HG02571 (cell line): ENCODE measurements around the gene VAPA.
"Not testable (repeated sequence)": the region's sequence is repeated elsewhere in the genome, so short reads cannot be mapped to it uniquely, and the experiment has no call there.

Experiments
- ATAC-seq: cut with Tn5 transposase; IDR thresholded peaks from one replicate; pipeline ENCODE4 v1.9.1; 2021; ENCODE audit warnings: mild to moderate bottlenecking, moderate library complexity; ENCODE audit not compliant: unreplicated experiment

The VAPA gene

DNA sequence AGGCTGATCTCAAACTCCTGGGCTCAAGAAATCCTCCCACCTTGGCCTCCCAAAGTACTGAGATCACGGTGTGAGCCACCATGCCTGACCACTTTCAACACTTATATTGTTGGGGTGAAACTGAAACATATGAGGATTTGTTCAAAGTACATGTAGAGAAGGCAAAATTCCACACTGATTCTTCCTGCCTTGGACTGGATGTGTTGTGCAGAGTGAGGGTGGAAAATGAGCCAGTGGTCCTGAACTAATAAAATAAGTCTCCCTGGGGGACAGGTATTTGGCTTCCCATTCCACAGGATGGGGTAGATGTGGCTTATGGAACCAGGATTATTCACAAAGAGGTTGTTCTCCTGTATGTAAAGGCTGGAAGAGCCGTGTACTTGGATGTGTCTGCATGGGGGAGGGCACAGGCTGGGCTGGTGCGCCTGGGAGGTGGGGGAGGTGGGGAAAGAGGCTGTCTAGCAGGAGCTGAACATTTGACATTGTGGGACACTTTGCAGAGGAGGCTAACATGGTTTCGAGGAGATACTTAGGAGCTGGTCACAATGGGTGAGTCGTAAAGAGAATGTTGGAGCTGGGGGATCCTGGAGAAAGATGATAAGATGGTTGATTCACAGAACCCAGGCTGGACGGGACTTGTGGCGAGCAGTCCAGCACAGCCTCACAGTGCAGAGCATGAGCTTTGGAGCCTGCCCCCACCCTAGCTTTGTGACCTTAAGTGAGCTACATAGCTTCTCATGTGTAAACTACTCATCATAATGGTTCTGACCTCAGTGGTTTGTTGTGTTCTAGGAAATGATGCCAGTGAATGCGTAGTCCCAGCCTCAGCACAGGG lies 28.4 kb upstream of the VAPA start, which contains the start of gene TXNDC2:
TXNDC2 (plus strand) TSS at position 804 of the 835 bp plus-strand sequence. CDS start 708 bp downstream, outside the sequence.
- ATAC-seq: no peak

DNA sequence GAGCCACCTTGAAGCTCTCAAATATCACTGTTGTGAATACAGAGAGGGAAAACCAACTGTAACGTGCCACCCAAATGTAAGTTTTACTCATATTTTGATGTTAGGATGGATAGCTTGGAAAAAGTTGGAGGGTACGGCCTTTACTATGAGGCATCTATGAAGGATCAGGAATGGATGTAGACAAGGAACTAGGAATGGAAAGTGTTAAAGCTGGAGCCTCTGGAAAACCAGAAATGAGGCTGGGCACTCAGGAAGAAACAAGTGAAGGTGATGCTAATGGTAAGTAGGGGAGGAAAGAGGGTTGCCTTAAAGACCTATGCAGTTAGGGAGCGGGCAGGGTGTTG lies 27.8 kb upstream of the VAPA start:
- no peak for ATAC-seq

DNA sequence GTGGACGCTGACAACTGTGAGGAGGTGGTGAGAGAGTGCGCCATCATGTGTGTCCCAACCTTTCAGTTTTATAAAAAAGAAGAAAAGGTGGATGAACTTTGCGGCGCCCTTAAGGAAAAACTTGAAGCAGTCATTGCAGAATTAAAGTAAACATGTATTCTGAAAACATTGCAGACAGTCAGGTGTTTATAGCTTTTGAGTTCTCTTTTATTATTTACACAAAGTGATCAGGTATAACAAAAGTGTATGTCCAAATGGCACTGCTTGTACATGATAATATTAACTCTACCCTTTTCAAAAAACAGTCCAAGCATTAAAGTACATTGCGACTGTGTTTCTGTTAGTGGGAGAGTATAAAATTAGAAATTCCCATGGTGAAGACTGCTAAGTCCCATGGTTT lies 25.8 kb upstream of the VAPA start:
- ATAC-seq: no peak

- no peak for ATAC-seq
These were observed 23.6 kb upstream of the VAPA start for GRCh38 chr18:9890196-9890595.

GRCh38 chr18:9890957-9891356 lies 22.9 kb upstream of the VAPA start:
- ATAC-seq: no peak

DNA sequence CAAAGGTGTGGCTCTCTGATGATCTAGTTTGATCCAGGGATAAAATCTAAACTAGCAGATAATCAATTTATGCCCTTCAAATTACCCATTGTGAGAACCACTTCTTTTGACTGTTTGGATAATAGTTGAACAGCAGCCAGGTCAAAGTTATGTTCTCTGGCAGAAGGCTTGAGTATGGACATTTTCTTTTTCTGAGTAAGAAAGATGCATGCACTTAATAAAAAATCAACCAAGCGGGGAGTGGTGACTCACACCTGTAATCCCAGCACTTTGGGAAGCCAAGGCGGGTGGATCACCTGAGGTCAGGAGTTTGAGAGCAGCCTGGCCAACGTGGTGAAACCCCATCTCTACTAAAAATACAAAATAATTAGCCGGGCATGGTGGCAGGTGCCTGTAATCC lies 22.3 kb upstream of the VAPA start:
- ATAC-seq: not testable (repeated sequence)

GRCh38 chr18:9894454-9895068 lies 19.3 kb upstream of the VAPA start:
- no peak for ATAC-seq

- ATAC-seq: no peak
These were observed 16.7 kb upstream of the VAPA start for GRCh38 chr18:9897129-9897528.

- not testable (repeated sequence) for ATAC-seq
These were observed 16.0 kb upstream of the VAPA start for GRCh38 chr18:9897787-9898291.

DNA sequence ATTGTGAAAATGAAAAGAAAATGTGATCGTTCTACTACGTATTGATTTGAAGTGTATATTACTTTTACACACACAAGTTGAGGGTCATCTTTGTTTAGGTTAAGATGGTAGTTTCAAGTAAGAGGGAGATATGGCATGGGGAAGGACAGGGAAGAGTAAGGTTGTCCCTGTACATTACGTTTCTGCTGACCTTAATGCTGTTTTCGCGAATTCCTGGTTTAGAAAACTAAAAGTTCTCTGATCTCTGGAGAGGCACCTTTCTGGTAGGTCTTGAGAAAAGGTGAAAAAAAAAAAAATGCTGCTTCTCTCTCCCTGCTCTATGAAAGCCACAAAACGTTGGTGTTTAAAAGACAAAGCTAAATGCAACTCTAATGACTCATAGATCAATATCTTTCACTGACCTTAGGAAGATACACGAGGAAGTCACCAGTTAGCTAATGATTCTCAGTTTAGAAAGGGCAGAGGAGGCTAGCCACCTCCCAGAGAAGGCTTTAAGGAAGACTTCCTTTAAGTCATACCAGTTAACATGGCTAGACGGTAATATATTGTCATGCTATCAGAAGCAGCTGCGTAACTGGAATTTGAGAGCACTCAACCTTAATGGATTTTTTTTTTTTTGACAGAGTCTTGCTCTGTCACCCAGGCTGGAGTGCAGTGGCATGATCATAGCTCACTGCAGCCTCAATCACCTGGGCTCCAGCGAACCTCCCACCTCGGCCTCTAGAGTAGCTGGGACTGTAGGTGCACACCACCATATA lies 14.8 kb upstream of the VAPA start:
- ATAC-seq: no peak

DNA sequence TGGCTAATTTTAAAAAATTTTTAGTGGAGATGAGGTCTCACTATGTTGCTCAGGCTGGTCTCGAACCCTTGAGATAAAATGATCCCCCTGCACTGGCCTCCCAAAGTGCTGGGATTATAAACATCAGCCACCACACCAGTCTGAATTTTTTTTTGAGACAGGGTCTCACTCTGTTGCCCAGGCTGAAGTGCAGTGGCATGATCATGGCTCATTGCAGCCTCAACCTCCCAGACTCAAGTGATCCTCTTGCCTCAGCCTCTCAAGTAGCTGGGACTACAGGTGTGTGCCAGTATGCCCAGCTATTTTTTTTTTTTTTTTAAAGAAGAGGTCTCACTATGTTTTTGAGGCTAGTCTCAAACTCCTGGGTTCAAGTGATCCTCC lies 14.3 kb upstream of the VAPA start:
- ATAC-seq: not testable (repeated sequence)

- no peak for ATAC-seq
These were observed 13.1 kb upstream of the VAPA start for GRCh38 chr18:9900699-9901098.

- ATAC-seq: no peak
These were observed 12.4 kb upstream of the VAPA start for GRCh38 chr18:9901377-9901776.

DNA sequence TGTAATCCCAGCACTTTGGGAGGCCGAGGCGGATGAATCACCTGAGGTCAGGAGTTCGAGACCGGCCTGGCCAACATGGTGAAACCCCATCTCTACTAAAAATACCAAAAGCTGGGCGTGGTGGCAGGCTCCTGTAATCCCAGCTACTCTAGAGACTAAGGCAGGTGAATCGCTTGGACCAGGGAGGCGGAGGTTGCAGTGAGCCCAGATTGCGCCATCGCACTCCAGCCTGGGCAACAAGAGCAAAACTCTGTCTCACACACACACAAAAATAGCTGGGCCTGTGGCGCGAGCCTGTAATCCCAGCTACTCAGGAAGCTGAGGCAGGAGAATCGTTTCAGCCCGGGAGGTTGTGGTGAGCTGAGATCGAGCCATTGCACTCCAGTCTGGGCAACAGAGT lies 11.6 kb upstream of the VAPA start:
- not testable (repeated sequence) for ATAC-seq

GRCh38 chr18:9902832-9903231 lies 11.0 kb upstream of the VAPA start:
- ATAC-seq: no peak

DNA sequence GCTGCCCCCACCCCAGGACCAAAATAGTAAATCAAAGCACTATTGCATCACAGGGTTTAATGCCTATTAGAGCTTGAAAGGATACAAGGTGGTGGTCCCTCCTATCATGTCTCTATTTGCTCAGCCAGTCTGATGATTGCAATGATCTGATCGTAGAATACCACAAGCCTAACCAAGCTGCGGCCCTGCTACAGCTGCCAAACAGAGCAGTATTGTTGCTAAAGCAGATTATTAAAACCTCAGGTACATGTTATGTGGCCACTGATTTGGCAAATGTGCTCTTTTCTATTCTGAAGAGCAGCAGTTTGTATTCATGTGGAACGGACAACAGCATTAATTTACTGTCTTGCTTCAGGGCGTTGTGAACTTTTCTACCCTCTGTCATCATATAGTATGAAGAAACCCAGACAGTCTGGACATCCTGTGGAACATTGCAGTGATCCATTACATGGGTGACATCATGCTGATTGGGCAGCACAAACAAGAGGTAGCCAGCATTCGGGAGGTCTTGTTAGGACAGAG lies 8.4 kb upstream of the VAPA start:
- no peak for ATAC-seq

- ATAC-seq: no peak
These were observed 7.3 kb upstream of the VAPA start for GRCh38 chr18:9906481-9906880.

GRCh38 chr18:9907867-9908266 lies 5.9 kb upstream of the VAPA start:
- no peak for ATAC-seq

- no peak for ATAC-seq
These were observed 3.7 kb upstream of the VAPA start for GRCh38 chr18:9910071-9910470.

DNA sequence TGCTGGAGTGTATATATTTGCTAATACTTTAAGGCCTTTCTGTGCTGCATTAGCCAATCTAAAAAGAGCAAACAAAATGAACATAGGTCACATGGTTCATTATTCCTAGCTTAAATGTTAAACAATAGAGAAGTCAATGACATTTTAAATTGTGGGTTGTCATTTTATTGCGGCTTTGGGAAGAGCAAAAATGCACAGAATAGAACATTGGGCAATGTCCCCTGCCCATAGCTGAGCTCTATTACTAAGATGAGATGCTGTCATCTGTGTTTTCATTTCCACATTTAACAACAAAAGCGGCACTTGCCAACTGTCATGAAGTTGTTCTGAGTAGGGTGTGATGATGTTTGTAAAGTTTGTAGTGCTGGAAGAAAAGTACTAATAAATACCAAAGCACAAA lies 3.2 kb upstream of the VAPA start:
- ATAC-seq: no peak

- ATAC-seq: no peak
These were observed 2.6 kb upstream of the VAPA start for GRCh38 chr18:9911226-9911625.
